SK-N-SH (cell line): ENCODE measurements around the gene POTEG.
"Not testable (repeated sequence)": the region's sequence is repeated elsewhere in the genome, so short reads cannot be mapped to it uniquely, and the experiment has no call there.

Source experiments
- EP300 ChIP-seq, 2 experiments: IDR thresholded peaks; 2 replicates each; pipeline versions ENCODE4 v1.4.0 to v1.6.1; 2012; ENCODE audit warnings: borderline replicate concordance in 1 of 2, low read depth in 1 of 2, low read length in 1 of 2
- GABPA ChIP-seq: IDR thresholded peaks from 2 replicates; pipeline ENCODE4 v1.4.0; 2012; ENCODE audit warnings: low read depth, mild to moderate bottlenecking
- MXI1 ChIP-seq: IDR thresholded peaks from 2 replicates; pipeline ENCODE4 v1.6.1; 2012; ENCODE audit warnings: mild to moderate bottlenecking, low read depth, low read length, improper control_type of control experiment
- NRF1 ChIP-seq: IDR thresholded peaks from 2 replicates; pipeline ENCODE4 v1.6.1; 2012; ENCODE audit warnings: low read depth, mild to moderate bottlenecking, low read length
- RAD21 ChIP-seq: IDR thresholded peaks from 2 replicates; pipeline ENCODE4 v1.6.1; 2012; ENCODE audit warnings: mild to moderate bottlenecking, low read length
- SMC3 ChIP-seq: IDR thresholded peaks from 2 replicates; pipeline ENCODE4 v1.6.1; 2012; ENCODE audit warnings: low read depth, low read length, improper control_type of control experiment
- TAF1 ChIP-seq: IDR thresholded peaks from 2 replicates; pipeline ENCODE4 v1.6.1; 2012; ENCODE audit warnings: low read depth, mild to moderate bottlenecking, low read length, moderate library complexity, borderline replicate concordance
- YY1 ChIP-seq: IDR thresholded peaks from 2 replicates; pipeline ENCODE4 v1.4.0; 2012; ENCODE audit warnings: low read depth, mild to moderate bottlenecking
- TF ChIP-seq, protein P1 (sequence below): fragments of 200-600 bp; sonication (generic); IDR thresholded peaks from 2 replicates; pipeline ENCODE4 v1.6.1; 2017; ENCODE audit warnings: antibody characterized with exemption, mild to moderate bottlenecking, moderate library complexity
- TF ChIP-seq, protein P2 (sequence below): IDR thresholded peaks from 2 replicates; pipeline ENCODE4 v1.4.0; 2012; ENCODE audit warnings: low read depth

- TF ChIP-seq RAD21; SMC3; EP300 (IDR thresholded peaks at IDR 0.05; ENCODE audit: borderline replicate concordance in 1 of 2, low read depth in 1 of 2, low read length in 1 of 2); TAF1; NRF1; GABPA; MXI1; YY1: not testable (repeated sequence)
- TF ChIP-seq, protein P1, sequence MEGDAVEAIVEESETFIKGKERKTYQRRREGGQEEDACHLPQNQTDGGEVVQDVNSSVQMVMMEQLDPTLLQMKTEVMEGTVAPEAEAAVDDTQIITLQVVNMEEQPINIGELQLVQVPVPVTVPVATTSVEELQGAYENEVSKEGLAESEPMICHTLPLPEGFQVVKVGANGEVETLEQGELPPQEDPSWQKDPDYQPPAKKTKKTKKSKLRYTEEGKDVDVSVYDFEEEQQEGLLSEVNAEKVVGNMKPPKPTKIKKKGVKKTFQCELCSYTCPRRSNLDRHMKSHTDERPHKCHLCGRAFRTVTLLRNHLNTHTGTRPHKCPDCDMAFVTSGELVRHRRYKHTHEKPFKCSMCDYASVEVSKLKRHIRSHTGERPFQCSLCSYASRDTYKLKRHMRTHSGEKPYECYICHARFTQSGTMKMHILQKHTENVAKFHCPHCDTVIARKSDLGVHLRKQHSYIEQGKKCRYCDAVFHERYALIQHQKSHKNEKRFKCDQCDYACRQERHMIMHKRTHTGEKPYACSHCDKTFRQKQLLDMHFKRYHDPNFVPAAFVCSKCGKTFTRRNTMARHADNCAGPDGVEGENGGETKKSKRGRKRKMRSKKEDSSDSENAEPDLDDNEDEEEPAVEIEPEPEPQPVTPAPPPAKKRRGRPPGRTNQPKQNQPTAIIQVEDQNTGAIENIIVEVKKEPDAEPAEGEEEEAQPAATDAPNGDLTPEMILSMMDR, result not testable (repeated sequence)
- TF ChIP-seq, protein P2, sequence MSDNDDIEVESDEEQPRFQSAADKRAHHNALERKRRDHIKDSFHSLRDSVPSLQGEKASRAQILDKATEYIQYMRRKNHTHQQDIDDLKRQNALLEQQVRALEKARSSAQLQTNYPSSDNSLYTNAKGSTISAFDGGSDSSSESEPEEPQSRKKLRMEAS, result not testable (repeated sequence)
Observed at GRCh38 chr14:19445761-19446160, 11.6 kb upstream of the POTEG start.
